Sigmoid colon (tissue), 7 donors: ENCODE results near the gene MYEOV. TPM values are rescaled to one million over a fixed set of nuclear protein-coding genes. Genes with fewer than 3 reads are reported as not detected.

Experiments used
- DNase-seq: peaks from one replicate; pipeline ENCODE4 v3.0.0-alpha.2; 2019
- H3K27ac ChIP-seq, 4 donors: fragments of 200-600 bp; sonication (generic); one replicate each; pipeline ENCODE4 v1.5.1; 2016 to 2019; ENCODE audit warnings: mild to moderate bottlenecking in 1 of 4
- H3K27me3 ChIP-seq, 3 donors: fragments of 200-600 bp; sonication (generic); one replicate each; pipeline ENCODE4 v1.5.1; 2019; ENCODE audit warnings: mild to moderate bottlenecking in 1 of 3
- H3K36me3 ChIP-seq, 4 donors: fragments of 200-600 bp; sonication (generic); one replicate each; pipeline ENCODE4 v1.5.1; 2016 to 2019
- H3K4me1 ChIP-seq, 4 donors: fragments of 200-600 bp; sonication (generic); one replicate each; pipeline ENCODE4 v1.5.1; 2017 to 2019
- H3K4me3 ChIP-seq, 4 donors: fragments of 200-600 bp; sonication (generic); one replicate each; pipeline ENCODE4 v1.5.1; 2017 to 2019; ENCODE audit warnings: mild to moderate bottlenecking in 2 of 4, moderate library complexity in 1 of 4
- H3K9me3 ChIP-seq, 4 donors: fragments of 200-600 bp in 3 of 4; sonication (generic) in 3 of 4; one replicate each; pipeline versions ENCODE4 v1.5.1 to v1.6.1; 2013 to 2019
- EP300 ChIP-seq, 4 donors: sonication (generic); formaldehyde crosslinking; IDR thresholded peaks; one replicate each; pipeline ENCODE4 v1.6.1; 2017; ENCODE audit warnings: antibody characterized with exemption in 4 of 4
- POLR2A ChIP-seq, 2 donors: fragments of 450-650 bp; IDR thresholded peaks; one replicate each; pipeline ENCODE4 v1.6.1; 2016; ENCODE audit warnings: antibody characterized with exemption in 2 of 2, mild to moderate bottlenecking in 2 of 2, moderate library complexity in 2 of 2
- POLR2AphosphoS5 ChIP-seq, 4 donors: sonication (generic); formaldehyde crosslinking; IDR thresholded peaks; one replicate each; pipeline ENCODE4 v1.6.1; 2017; ENCODE audit warnings: antibody characterized with exemption in 4 of 4
- WGBS, 2 donors: extraction: QIAGEN DNeasy Blood & Tissue Kit; methylation state at CpG; one replicate each; pipeline ENCODE4 v1.1.7; 2013; 5-methylcytosine and 5-hydroxymethylcytosine counted together
- intact Hi-C: fragments of 100-400 bp; cut with DNase I; formaldehyde crosslinking; loops from one replicate; pipeline ENCODE4 v1.15.1; 2023
- polyA plus RNA-seq, 3 donors: library from polyadenylated mRNA; stranded (reverse); fragments of 200-250 nt; gene quantifications; one replicate each; pipeline ENCODE4 v1.2.3, GENCODE V29; 2013
- total RNA-seq, 4 donors: library from RNA; depleted of rRNA; stranded (reverse); fragments of >200 nt; gene quantifications; one replicate each; pipeline ENCODE4 v1.1.0, GENCODE V29; 2016
- TF ChIP-seq, protein P1 (sequence below), 4 experiments: fragments of 450-650 bp in 3 of 4; fragments of 200-600 bp in 1 of 4; IDR thresholded peaks; one replicate each; pipeline ENCODE4 v1.5.1; 2016 to 2019; ENCODE audit warnings: antibody characterized with exemption in 4 of 4, mild to moderate bottlenecking in 3 of 4, moderate library complexity in 2 of 4
- donor health status: healthy with polysubstance abuse.
- donor health status: Bipolar disorder and iron deficiency.
- donor health status: healthy.

Gene MYEOV
- total and polyA plus RNA-seq, 7 donors, result 1.2 to 11.1 (median 10.1) TPM; not detected in 4

- no peaks in the 10 kb centered on the region for H3K4me1 ChIP-seq
- no peak overlapping the region for H3K27ac ChIP-seq
- no peaks in the 10 kb centered on the region for H3K36me3 ChIP-seq
- DNase-seq, result no peak
- intact Hi-C loops, result no loop called here
- no peaks in the 10 kb centered on the region for H3K27me3 ChIP-seq
- no peak overlapping the region for H3K4me3 ChIP-seq
- no peaks in the 10 kb centered on the region for H3K9me3 ChIP-seq
- TF ChIP-seq, protein P1, sequence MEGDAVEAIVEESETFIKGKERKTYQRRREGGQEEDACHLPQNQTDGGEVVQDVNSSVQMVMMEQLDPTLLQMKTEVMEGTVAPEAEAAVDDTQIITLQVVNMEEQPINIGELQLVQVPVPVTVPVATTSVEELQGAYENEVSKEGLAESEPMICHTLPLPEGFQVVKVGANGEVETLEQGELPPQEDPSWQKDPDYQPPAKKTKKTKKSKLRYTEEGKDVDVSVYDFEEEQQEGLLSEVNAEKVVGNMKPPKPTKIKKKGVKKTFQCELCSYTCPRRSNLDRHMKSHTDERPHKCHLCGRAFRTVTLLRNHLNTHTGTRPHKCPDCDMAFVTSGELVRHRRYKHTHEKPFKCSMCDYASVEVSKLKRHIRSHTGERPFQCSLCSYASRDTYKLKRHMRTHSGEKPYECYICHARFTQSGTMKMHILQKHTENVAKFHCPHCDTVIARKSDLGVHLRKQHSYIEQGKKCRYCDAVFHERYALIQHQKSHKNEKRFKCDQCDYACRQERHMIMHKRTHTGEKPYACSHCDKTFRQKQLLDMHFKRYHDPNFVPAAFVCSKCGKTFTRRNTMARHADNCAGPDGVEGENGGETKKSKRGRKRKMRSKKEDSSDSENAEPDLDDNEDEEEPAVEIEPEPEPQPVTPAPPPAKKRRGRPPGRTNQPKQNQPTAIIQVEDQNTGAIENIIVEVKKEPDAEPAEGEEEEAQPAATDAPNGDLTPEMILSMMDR (IDR thresholded peaks at IDR 0.05), result no peak
- TF ChIP-seq POLR2AphosphoS5 (IDR thresholded peaks at IDR 0.05) (no peak), EP300 (IDR thresholded peaks at IDR 0.05) (no peak), POLR2A (IDR thresholded peaks at IDR 0.05) (no peak)
Measured at GRCh38 chr11:69314555-69314954, 20.6 kb downstream of the MYEOV start.

DNA sequence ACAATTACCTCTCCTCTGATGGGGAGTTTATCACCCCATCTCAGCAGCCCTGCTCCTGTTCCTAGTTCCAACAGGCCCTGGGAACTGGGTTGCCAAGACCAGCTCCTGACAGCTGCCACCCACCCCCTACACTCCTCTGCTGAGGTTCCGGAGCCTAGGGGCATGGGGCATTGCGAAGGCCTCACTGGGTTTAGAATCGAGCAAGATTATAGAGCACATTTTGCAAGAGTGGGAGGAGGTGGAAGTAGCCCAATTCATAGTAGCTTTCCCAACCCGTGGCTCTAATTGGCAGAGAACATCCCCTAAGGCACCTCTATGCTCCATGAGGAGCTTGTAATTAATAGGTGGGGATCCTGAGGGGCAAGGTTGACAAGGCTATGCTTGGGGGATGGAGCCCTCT is 23.0 kb downstream of the MYEOV start:
- no peaks in the 10 kb centered on the region for H3K36me3 ChIP-seq
- intact Hi-C loops, result no loop called here
- TF ChIP-seq POLR2A (IDR thresholded peaks at IDR 0.05) (no peak), EP300 (IDR thresholded peaks at IDR 0.05) (no peak), POLR2AphosphoS5 (IDR thresholded peaks at IDR 0.05) (no peak)
- TF ChIP-seq, protein P1 (IDR thresholded peaks at IDR 0.05), result no peak
- H3K4me1 ChIP-seq, result peaks cover 0 to 8% (median 0%) of the 10 kb centered on the region in 4 donors
- H3K4me3 ChIP-seq, result no peak overlapping the region
- no peaks in the 10 kb centered on the region for H3K27me3 ChIP-seq
- peak; percentile 25 for DNase-seq
- no peak overlapping the region for H3K27ac ChIP-seq
- H3K9me3 ChIP-seq, result no peaks in the 10 kb centered on the region
- WGBS, 2 donors, result 88 to 90% methylated on average over 4 of the region's 4 CpGs

DNA sequence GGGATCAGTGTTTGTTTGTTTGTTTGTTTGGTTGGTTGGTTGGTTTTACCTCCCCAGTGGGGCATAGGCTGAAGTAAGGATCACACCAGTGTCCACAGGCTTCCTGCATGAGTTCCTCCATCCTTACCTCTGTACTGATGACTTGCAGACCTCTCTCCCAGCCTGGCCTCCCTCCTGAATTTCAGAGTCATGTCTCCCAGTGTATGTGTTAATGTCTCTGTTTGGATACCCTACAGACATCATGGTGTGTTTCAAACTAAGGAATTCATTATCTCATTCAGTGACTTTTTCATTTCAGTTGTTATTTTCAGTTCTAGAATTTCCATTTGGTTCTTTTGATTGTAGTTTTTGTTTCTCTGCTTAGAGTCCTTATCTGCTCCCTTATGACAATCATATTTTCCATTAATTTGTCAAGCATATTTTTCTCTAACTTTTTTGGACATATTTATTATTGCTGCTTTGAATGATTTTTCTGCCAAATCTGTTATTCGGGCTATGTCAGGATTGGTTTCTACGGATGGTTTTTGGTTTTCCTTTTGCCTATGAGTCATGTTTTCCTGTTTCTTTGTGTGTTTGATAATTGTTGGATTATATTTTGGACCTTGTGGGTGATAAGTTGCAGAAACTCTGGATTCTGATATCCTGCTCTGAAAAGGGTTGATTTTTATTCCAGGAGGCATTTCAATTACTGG is 23.6 kb downstream of the MYEOV start:
- H3K4me1 ChIP-seq, result peaks cover 0 to 11% (median 0%) of the 10 kb centered on the region in 4 donors
- no peak overlapping the region for H3K27ac ChIP-seq
- TF ChIP-seq, protein P1 (IDR thresholded peaks at IDR 0.05), result no peak
- TF ChIP-seq POLR2A (IDR thresholded peaks at IDR 0.05) (no peak), EP300 (IDR thresholded peaks at IDR 0.05) (no peak), POLR2AphosphoS5 (IDR thresholded peaks at IDR 0.05) (no peak)
- H3K36me3 ChIP-seq, result no peaks in the 10 kb centered on the region
- no peak overlapping the region for H3K4me3 ChIP-seq
- DNase-seq, result peak; percentile 8
- no peaks in the 10 kb centered on the region for H3K9me3 ChIP-seq
- 68 to 83% methylated on average over 2 of the region's 2 CpGs for WGBS, 2 donors
- intact Hi-C loops, result no loop called here
- no peaks in the 10 kb centered on the region for H3K27me3 ChIP-seq

- H3K36me3 ChIP-seq, result no peaks in the 10 kb centered on the region
- TF ChIP-seq POLR2AphosphoS5 (IDR thresholded peaks at IDR 0.05) (no peak), POLR2A (IDR thresholded peaks at IDR 0.05) (no peak), EP300 (IDR thresholded peaks at IDR 0.05) (no peak)
- TF ChIP-seq, protein P1 (IDR thresholded peaks at IDR 0.05), result no peak
- H3K27me3 ChIP-seq, result no peaks in the 10 kb centered on the region
- no peaks in the 10 kb centered on the region for H3K9me3 ChIP-seq
- no peak overlapping the region for H3K27ac ChIP-seq
- 76 to 84% methylated on average over 1 of the region's 1 CpG for WGBS, 2 donors
- no peak for DNase-seq
- no peak overlapping the region for H3K4me3 ChIP-seq
- peaks cover 0 to 11% (median 0%) of the 10 kb centered on the region in 4 donors for H3K4me1 ChIP-seq
- intact Hi-C loops, result no loop called here
Measured at GRCh38 chr11:69318093-69318420, 24.1 kb downstream of the MYEOV start.
